Heart left ventricle (tissue), 16 donors: ENCODE data around the gene PLSCR3. TPM values are rescaled to one million over a fixed set of nuclear protein-coding genes. Genes with fewer than 3 reads are reported as not detected.

Experiments
- ATAC-seq, 4 donors: fragments of 200-7000 bp; cut with Tn5 transposase; one replicate each; pipeline ENCODE4 v1.9.1; 2020 to 2022; ENCODE audit warnings: moderate library complexity in 4 of 4, mild to moderate bottlenecking in 3 of 4, moderate number of reproducible peaks in 1 of 4
- DNase-seq, 5 donors: peaks; one replicate each; pipeline ENCODE4 v3.0.0-alpha.2; 2020
- H3K27ac ChIP-seq, 12 donors: fragments of 200-600 bp; sonication (generic) in 4 of 12; one replicate each; pipeline versions ENCODE4 v1.5.0 to v1.8.0; 2016 to 2022; ENCODE audit warnings: mild to moderate bottlenecking in 2 of 12
- H3K27me3 ChIP-seq, 9 donors: fragments of 200-600 bp; sonication (generic) in 2 of 9; one replicate each; pipeline versions ENCODE4 v1.5.1 to v1.8.0; 2016 to 2022; ENCODE audit warnings: mild to moderate bottlenecking in 3 of 9
- H3K36me3 ChIP-seq, 9 donors: fragments of 200-600 bp; sonication (generic) in 2 of 9; one replicate each; pipeline versions ENCODE4 v1.5.0 to v1.8.0; 2018 to 2022; ENCODE audit warnings: mild to moderate bottlenecking in 2 of 9
- H3K4me1 ChIP-seq, 12 donors: fragments of 200-600 bp; sonication (generic) in 4 of 12; one replicate each; pipeline versions ENCODE4 v1.5.0 to v1.8.0; 2016 to 2022; ENCODE audit warnings: mild to moderate bottlenecking in 3 of 12
- H3K4me3 ChIP-seq, 12 donors: fragments of 200-600 bp; sonication (generic) in 4 of 12; one replicate each; pipeline versions ENCODE4 v1.5.0 to v1.8.0; 2017 to 2022; ENCODE audit warnings: mild to moderate bottlenecking in 9 of 12, moderate library complexity in 4 of 12
- H3K9me3 ChIP-seq, 12 donors: fragments of 200-600 bp; sonication (generic) in 4 of 12; one replicate each; pipeline versions ENCODE4 v1.5.0 to v1.8.0; 2016 to 2022; ENCODE audit warnings: mild to moderate bottlenecking in 1 of 12
- CTCF ChIP-seq, 12 donors: fragments of 200-600 bp; sonication (generic) in 4 of 12; IDR thresholded peaks; one replicate each; pipeline versions ENCODE4 v1.5.0 to v1.8.0; 2018 to 2022; ENCODE audit warnings: antibody characterized with exemption in 12 of 12, mild to moderate bottlenecking in 5 of 12
- POLR2A ChIP-seq, 2 donors: fragments of 450-650 bp; IDR thresholded peaks; one replicate each; pipeline ENCODE4 v1.6.1; 2017; ENCODE audit warnings: antibody characterized with exemption in 2 of 2, mild to moderate bottlenecking in 2 of 2, moderate library complexity in 2 of 2
- WGBS, 4 donors: extraction: QIAGEN DNeasy Blood & Tissue Kit in 2 of 4; methylation state at CpG; one replicate each; pipeline versions ENCODE4 v1.1.5 to v1.1.7; 2013 to 2018; 5-methylcytosine and 5-hydroxymethylcytosine counted together
- intact Hi-C, 10 donors: fragments of 100-400 bp; cut with DNase I; formaldehyde crosslinking; loops; one replicate each; pipeline versions ENCODE4 v1.11.1 to v1.14.2; 2022
- polyA plus RNA-seq, 2 donors: library from polyadenylated mRNA; stranded (reverse); fragments of 200-250 nt; gene quantifications; one replicate each; pipeline ENCODE4 v1.2.3, GENCODE V29; 2013
- total RNA-seq, 9 donors: library from RNA; depleted of rRNA in 2 of 9; stranded (reverse); fragments of >200 nt in 2 of 9; fragmentation: NEBNext Ultra II Directional in 3 of 9; extraction: Animal tissue kit (Norgen Biotek cat#: 25700) in 3 of 9; gene quantifications; one replicate each; pipeline versions ENCODE4 v1.1.0 to v1.2.4, GENCODE V29; 2016 to 2023
- donor health status: ischemic (EF 13 %, LVEDD 7.1; RV severe dilation, severe dysfunction).
- donor health status: healthy with polysubstance abuse.
- donor health status: DM: no; HTN: yes; CAD: no.
- donor health status: DM: no; HTN: no; CAD: no.
- donor health status: ischemic (EF 25% LVEDD 6.9; RV normal size, moderate dysfunction).
- donor health status: ischemic (EF 25% LVEDD 5.7; RV mildly dilated, moderate dysfunction).
- donor health status: healthy.
- donor health status: DM: yes; HTN: yes; CAD: no.
- donor health status: ischemic (EF 35%, LVEDD 5.7; RV mildly dilated, moderate dysfunction).
- donor health status: nonischemic (EF 11% LVEDD 7.7; RV severe dilation, severe dysfunction).
- donor health status: DM: yes; HTN: yes; CAD: no.
- donor health status: PGD.
- donor health status: ischemic (EF 29% LVEDD 5.4; RV normal size, mild dysfunction).
- donor health status: nonischemic (EF 23%, LVEDD 6.1; RV moderate dilation, normal function).

The PLSCR3 gene
- total and polyA plus RNA-seq, 11 donors: 14.3 to 29.5 (median 16.9) TPM

GRCh38 chr17:7415784-7416183, 21.5 kb upstream of the PLSCR3 start:
- ATAC-seq (no peak), DNase-seq (no peak)
- no peaks in the 10 kb centered on the region for H3K27me3 ChIP-seq
- H3K4me3 ChIP-seq: no peak overlapping the region
- no peaks in the 10 kb centered on the region for H3K9me3 ChIP-seq
- intact Hi-C loops: no loop called here
- 90 to 93% (median 91%) methylated on average over 18 to 23 of the region's 23 CpGs for WGBS, 4 donors
- TF ChIP-seq CTCF (IDR thresholded peaks at IDR 0.05) (no peak), POLR2A (IDR thresholded peaks at IDR 0.05) (no peak)
- H3K4me1 ChIP-seq: no peaks in the 10 kb centered on the region
- H3K36me3 ChIP-seq: peaks cover 0 to 19% (median 0%) of the 10 kb centered on the region in 9 donors
- no peak overlapping the region for H3K27ac ChIP-seq

DNA sequence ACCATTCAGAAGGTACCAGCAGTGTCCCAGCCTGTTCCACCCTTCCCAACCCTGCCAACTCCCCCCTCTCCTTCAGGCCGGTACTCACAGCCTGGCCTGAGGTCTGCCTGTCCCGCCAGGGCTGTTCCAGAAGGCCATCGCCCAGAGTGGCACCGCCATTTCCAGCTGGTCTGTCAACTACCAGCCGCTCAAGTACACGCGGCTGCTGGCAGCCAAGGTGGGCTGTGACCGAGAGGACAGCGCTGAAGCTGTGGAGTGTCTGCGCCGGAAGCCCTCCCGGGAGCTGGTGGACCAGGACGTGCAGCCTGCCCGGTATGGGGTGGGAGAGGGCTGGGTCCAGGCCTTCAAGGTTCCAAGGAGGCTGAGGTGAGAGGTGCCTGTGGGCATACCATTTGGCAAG, 20.5 kb upstream of the PLSCR3 start:
- no peak overlapping the region for H3K4me3 ChIP-seq
- no peaks in the 10 kb centered on the region for H3K4me1 ChIP-seq
- no peak for TF ChIP-seq CTCF (IDR thresholded peaks at IDR 0.05)
- TF ChIP-seq POLR2A (IDR thresholded peaks at IDR 0.05): no peak
- no peak overlapping the region for H3K27ac ChIP-seq
- intact Hi-C loops: no loop called here
- H3K27me3 ChIP-seq: no peaks in the 10 kb centered on the region
- DNase-seq (no peak), ATAC-seq (no peak)
- WGBS, 4 donors: 83 to 86% (median 86%) methylated on average over 9 to 14 of the region's 14 CpGs
- H3K36me3 ChIP-seq: peaks cover 0 to 19% (median 0%) of the 10 kb centered on the region in 9 donors
- no peaks in the 10 kb centered on the region for H3K9me3 ChIP-seq

GRCh38 chr17:7413346-7413985, 19.1 kb upstream of the PLSCR3 start:
- Histone ChIP-seq H3K27me3 (no peaks in the 10 kb centered on the region), H3K36me3 (peaks cover 0 to 19% (median 0%) of the 10 kb centered on the region in 9 donors), H3K4me1 (no peaks in the 10 kb centered on the region), H3K9me3 (no peaks in the 10 kb centered on the region), H3K27ac (no peak overlapping the region), H3K4me3 (no peak overlapping the region)
- no peak for DNase-seq
- WGBS, 4 donors: 78 to 93% (median 82%) methylated on average over 4 to 6 of the region's 6 CpGs
- peak in 1 of 4 donors; percentile 45 for ATAC-seq
- intact Hi-C loops: no loop called here
- no peak for TF ChIP-seq POLR2A (IDR thresholded peaks at IDR 0.05)
- no peak for TF ChIP-seq CTCF (IDR thresholded peaks at IDR 0.05)

DNA sequence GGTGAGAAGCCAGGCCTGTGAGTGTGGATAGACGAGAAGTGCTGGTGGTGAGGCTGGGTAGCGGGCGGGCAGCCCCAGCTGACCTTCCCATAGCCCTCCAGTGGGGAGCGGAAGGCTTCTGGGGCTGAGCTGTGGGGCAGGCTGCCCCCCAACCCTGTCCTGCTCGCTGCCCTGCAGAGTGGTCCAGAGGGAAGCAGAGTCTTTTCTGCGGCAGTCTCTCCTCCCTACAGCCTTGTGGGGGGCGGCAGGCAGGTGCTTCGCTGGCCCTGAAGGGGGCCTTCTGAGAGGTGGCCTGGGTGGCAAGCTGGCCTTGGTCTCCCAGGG, 17.1 kb upstream of the PLSCR3 start:
- intact Hi-C loops: no loop called here
- no peak for ATAC-seq
- H3K4me3 ChIP-seq: no peak overlapping the region
- DNase-seq: no peak
- H3K27ac ChIP-seq: no peak overlapping the region
- no peak for TF ChIP-seq CTCF (IDR thresholded peaks at IDR 0.05)
- TF ChIP-seq POLR2A (IDR thresholded peaks at IDR 0.05): no peak
- no peaks in the 10 kb centered on the region for H3K9me3 ChIP-seq
- peaks cover 0 to 16% (median 0%) of the 10 kb centered on the region in 9 donors for H3K36me3 ChIP-seq
- WGBS, 4 donors: 87 to 94% (median 91%) methylated on average over 7 to 8 of the region's 8 CpGs
- no peaks in the 10 kb centered on the region for H3K27me3 ChIP-seq
- no peaks in the 10 kb centered on the region for H3K4me1 ChIP-seq
